Medulla oblongata (tissue), 1 donor: Measurements from ENCODE around the gene TBX1.

Source experiments
- DNase-seq: peaks from one replicate; pipeline ENCODE4 v3.0.0-alpha.2; 2015; ENCODE audit errors: extremely low spot score

Gene TBX1

DNA sequence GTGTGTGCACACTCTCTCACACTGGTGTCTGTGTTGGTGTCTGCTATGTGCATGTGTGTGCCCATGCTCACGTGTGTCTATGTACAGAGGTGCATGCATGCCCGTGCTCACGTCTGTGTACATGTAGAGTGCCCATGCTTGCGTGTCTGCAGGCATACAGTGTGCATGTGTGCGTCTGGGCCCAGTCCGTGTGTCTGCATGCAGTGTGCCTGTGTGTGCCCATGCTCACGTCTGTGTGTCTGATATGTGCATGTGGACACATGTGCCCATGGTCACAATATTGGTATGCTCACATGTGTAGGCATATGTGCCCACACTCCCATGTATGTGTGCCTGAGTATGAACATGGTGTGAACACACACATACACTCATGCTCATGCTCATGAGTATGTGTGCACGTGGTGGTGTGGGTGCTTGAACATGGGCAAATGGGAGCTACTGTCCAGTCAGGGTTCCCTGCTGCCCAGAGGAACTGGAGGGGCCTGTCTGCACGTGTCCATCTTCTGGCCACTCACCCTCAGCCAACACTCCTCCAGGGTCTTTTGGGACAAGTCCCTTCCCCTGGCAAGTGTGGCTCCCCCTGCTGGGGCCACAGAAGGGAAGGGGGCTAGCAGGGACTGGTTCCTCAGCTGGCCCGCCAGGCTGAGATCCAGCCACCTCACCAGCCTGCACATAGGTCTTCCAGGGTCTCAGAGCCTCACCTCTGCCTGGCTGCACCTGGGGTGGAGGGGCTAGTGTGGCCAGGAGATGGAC lies 7.3 kb upstream of the TBX1 start:
- DNase-seq, result no peak

DNA sequence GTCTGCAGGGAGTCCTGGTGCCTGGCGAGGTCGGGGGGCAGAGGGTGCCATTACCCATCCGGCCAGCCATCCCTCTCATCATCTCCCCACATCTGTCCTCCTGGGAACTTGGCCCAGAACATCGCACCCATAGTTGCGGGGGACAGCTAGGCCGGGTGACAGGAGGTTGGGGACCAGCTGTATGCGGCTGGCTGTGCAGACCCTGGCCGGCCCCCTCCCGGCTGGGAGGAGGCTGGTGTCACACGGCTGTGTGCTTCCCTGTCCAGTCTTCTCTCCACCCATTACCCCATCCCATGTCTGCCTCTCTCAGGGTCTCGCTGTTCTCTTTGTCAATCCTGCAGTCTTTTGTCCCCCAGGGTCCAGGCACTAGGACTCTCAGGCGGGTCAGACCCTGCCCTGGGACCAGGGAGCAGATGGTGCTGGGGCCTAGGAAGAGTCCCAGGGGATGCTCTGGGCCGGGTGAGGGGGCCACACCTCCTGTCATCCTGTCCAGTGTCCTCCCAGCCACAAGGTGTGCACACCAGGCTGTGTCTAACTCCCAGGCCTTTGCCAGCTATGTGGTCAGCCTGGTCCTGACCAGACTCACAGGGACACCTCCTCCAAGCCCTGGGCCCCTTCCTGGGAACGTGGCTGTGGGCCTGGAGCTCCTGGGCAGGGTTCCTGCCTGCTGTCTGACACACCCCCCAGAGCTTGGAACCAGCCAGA lies 6.4 kb upstream of the TBX1 start:
- no peak for DNase-seq

DNA sequence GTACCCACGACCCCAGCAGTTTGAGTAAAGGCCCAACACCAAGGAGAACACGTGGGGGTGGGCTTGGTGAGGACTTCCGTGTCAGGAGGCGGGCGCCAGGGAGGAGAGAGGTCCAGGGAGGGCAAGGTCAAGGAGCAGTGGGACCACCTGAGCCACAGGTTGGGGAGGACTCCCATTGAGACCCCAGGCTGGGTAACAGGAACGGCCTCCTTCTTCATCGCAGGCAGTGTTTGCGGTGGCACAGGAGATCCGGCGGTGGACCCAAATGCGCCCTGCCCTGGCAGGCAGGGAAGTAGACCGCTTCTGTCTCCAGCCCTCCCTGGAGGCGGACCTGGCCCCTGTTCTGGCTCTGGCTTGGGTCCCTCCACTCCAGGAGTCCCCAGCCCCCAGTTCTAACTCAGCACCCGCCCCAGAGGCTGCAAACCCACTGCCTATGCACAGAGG lies 5.9 kb upstream of the TBX1 start:
- no peak for DNase-seq

DNA sequence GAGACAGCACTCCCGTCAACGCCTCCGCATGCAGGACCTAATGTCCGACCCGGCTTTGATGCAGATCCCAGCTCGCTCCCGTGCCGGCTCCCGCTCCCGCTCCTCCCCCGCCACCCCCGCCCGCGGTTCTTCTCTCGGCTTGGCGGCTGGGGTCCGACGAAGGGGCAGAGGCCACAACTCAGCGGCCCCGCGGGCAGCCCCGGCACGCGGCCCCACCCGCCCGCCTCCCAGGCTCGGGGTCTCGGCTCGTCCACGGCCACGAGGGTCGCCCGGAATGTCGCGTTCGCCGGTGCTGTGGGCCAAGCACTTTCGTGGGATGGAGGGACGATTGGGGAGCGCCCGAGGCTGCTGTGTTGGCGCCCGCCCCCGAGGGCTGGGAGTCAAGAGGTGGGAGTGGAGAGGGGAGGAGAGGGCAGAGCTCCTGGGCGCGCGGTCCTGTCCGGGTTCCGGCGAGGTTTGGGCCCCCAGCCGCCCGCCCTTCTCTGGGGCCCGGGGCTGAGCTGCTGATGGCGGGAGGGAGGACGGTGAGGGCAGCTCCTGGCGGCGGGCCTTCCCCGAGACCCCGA lies 5.3 kb upstream of the TBX1 start:
- no peak for DNase-seq

DNA sequence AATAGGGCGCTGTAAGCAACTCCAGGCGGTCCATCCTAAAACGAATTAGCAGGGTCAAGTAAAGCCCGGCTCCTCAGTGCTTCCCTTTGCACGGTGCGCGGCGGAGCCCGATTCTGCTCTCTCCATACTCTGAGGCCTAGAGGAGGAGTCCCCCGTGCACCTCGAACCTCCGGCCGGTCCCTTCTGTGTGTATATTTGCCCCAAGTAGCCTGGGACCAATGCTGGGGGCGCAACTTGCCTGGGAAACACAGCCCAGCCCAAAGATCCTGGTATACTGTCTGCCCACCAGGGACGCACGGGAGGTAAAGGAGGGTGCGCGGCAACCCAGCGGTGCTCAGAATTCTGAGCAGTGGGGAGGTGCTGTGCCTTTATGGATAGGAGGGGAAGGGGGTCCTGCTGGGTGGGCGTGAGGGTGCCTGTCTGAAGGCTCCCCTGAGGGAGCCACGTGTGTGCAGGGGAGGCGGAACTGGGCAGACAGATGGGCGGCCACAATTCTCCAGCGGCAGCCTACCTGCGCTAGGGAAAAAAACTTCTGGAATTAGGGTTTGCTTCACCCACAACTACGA lies 4.8 kb upstream of the TBX1 start:
- no peak for DNase-seq

DNA sequence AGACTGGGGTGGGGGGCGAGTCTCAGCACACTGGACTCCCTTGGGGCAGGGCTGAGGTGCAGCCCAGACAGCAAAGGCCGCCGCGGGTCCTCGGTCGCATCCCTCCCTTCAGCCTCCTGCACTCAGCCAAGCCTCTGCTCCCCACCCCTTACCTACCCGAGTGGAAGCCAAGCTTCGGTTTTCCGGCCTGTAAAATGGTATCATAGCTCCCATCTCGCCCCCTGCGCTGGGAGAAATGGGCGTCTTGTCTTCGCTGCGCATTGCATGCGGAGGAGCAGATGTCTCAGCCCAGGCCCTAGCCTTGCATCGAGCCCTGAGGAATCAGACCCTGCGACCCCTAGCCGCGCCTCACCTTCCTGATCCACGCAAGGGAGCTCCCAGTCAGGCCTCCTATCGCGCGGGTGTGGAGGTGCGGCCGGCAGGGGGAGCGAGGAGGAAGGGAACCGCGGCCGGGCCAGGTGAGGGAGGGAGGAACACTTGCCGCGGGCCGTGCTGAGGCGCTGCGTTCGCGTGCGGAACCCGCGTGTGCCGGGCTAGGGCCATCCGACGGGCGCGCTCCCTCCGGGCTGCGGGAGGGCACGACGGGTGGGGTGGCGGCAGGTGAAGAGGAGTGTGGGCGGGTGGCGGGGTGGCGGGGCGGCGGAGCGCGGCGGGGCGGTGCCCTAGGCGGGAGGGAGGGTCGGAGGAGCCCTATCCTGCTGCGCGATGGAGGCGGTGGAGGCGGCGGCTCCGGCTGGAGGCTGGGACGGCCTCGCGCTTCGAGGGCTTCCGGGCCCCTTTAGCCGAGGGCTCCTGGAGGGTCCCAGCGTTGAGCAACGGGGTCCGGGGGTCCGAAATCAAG lies 4.1 kb upstream of the TBX1 start:
- DNase-seq, result no peak

DNA sequence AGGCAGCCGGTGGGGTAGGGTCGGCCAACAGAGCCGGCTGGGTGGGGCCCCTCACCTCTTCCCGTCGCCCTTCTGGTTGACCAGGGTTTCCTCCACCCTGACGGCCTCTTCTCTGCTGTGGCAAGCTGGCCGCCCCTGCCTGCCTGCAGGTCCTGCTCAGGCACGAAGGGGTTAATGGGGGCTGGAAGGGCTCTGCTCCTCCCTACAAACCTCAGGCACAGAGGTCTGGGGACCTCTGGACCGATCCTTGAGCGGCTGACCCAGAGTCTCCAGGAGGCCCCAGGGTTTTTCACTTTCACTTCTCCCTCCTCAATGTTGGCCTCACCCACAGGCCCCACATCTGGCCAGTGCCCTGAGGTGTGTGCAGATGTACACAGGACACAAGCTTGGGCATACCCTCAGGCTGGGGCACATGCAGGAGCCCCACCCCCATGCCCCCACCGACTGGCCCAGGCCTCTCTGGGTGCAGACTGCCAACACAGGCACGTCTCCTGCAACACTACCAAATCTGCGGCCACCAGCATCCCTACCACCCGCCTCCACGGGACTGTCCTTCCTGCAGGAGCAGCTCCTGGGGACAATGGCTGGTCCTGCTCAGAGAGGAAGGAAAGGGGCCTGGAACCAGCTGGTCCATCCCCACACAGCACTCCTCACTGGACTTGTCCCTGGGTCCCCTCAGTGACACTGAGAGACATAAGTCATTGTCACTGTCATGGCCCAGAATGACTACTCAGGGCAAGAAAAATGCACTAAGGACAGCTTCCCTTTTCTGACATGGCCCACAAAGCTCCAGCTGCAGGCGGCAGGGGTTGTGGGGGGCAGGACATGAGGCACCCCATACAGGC lies 3.2 kb upstream of the TBX1 start:
- no peak for DNase-seq

DNA sequence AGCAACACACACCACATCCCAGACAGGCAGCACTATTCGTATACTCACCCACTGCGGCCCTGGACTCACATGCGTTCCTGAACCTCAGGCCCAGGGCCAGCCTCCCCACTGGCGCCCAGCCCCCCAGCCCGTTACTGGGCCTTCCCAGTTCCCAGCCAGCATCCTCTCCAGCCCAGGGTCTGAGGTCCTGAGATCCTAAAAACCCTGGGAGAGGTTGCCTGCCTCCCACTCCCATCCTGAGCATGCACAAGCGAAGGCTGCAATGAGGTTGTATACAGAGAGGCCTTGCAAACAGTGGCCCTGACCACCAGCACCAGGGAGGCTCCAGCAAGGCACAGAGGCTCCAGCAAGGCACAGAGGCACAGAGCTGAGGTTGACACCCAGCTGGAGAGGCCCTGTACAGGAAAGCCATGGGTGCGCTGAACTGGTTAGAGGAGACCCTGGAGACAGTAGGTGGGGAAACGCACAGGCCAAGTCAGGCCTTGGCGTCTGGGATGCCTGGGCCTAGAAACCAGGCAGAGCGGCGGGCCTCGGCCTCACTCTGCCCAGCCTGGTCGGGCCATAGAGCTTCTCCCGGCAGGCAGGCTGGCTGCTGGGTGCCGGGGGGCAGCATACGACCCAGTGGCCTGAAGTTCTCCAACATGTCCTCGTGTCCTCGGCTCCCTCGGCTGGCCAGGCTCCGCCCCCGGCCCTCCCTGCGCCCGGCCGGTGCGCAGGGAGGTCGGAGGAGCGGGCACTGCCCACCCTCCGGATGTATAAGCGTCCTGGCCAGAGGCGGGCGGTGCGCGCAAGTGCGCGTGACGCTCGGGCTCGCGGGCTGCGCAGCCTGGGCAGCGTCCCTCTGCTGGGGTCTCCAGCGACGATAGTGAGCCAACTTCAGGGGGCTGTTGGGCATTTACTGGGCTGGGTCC lies 2.3 kb upstream of the TBX1 start:
- no peak for DNase-seq

DNA sequence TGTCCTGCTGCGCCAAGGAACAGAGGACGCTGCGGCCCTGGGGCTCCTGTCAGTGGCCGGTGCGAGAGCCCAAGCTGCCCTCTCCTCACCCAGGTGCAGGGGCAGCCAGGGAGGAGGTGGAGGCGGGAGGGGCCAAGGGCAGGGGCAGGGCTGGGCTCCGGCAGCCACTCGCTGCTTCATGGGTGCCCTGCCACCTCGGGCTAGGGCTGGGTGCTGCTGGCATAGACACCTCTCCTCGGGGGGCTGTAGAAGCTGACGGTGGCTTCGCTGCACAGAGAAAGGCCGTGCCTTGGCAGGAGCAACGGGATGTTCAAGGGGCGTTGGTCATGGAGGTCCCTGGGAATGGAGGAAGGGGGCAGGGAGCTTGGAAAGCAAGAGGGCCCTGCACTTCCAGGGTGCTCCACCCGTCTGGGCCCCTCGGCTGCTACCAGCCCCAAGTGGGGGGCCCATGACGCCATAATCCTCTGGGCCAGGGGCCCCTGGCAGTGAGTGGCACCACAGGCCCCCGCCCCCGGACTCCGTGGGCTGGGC lies 1.6 kb upstream of the TBX1 start:
- DNase-seq, result no peak

DNA sequence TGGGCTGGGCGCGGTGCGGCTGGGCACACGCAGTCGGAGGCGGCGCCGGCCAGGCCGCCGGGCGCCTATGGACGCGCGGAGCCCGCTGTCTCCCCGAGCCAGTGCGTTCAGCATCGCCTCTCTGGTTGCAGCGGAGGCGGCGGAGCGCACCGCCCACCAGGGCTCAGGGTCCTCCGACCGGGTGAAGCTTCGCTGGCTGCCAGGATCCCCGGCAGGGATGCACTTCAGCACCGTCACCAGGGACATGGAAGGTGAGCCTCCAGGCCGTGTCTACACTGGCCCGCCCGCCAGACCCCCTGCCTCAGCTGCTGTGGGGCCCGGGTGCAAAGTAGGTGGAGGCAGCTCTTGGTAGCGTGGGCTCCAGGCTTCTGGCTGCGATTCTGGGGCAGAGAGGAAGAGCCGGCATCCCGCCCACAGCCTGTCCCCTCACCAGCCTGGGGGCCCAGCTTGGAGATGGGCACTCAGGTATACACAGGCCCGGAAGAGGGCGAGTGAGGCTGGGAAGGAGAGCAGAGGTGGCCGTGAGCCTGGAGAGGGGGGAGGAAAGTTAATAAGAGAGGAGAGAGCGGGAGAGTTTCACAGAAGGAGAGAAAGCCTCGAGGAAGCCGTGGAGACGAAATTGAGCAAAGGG lies 1.0 kb upstream of the TBX1 start:
- no peak for DNase-seq

DNA sequence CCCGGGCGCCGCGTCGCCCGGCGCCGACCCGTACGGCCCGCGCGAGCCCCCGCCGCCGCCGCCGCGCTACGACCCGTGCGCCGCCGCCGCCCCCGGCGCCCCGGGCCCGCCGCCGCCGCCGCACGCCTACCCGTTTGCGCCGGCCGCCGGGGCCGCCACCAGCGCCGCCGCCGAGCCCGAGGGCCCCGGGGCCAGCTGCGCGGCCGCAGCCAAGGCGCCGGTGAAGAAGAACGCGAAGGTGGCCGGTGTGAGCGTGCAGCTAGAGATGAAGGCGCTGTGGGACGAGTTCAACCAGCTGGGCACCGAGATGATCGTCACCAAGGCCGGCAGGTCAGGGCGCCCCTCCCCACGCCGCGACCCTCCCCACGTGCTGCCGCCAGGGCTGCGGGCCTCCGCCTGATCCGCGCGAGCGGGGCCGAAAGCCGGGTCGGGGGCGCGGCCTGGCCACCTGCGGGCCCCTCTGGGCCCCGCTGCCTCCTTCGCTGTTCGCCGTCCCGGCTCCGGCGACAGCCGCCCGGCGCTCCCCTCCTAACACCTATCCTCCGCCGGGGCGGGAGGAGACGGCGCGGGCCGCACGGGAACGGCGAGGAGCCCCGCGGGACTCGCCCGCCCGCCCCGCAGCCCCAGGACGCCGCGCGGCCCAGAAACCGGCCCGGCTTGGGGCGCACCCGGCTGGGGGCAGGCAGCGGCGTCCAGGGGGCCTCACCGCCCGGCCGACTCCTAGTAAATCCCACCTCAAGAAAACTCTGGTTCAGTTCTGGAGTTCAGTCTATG lies 560 bp downstream of the TBX1 start:
- no peak for DNase-seq

DNA sequence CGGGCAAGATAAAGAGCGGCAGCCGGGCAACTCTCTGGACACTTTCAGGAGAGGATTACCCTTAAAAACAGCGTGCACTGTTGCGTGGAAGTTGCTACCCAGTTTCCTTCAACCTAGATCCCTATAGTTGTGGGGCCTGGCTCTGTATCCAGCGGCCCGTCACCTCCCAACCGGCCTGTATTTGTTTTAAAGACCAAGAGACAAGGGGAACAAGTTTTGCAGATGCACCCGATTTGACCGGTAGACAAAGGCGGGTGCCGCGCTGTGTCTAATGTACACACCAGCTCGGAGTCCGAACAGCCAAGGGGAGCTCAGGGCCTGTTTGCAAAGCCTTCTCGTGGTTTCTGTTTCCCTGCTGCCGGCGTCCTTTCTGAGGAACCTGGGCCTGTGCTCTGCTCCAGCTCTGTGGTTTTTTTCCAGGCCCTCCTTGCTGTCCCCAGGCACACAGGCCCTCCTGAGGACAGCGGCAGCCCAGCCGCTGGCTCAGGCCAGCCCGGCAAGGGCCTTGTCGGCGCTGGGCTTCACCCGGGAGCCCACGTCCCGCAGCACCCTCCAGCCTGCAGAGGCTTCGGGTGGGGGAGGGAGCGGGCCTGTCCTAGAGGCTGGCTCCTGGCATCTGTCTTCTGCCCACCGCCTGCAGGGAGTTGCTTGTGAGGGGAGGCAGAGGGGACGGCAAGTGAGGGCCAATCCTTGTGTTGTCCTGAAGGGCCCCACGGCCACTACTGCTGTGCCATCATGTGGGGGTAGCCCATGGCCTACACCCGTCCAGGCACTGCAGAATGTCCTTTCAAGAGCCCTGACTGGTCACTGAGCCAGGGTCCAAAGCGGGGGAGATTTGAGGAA lies 1.4 kb downstream of the TBX1 start:
- no peak for DNase-seq

DNA sequence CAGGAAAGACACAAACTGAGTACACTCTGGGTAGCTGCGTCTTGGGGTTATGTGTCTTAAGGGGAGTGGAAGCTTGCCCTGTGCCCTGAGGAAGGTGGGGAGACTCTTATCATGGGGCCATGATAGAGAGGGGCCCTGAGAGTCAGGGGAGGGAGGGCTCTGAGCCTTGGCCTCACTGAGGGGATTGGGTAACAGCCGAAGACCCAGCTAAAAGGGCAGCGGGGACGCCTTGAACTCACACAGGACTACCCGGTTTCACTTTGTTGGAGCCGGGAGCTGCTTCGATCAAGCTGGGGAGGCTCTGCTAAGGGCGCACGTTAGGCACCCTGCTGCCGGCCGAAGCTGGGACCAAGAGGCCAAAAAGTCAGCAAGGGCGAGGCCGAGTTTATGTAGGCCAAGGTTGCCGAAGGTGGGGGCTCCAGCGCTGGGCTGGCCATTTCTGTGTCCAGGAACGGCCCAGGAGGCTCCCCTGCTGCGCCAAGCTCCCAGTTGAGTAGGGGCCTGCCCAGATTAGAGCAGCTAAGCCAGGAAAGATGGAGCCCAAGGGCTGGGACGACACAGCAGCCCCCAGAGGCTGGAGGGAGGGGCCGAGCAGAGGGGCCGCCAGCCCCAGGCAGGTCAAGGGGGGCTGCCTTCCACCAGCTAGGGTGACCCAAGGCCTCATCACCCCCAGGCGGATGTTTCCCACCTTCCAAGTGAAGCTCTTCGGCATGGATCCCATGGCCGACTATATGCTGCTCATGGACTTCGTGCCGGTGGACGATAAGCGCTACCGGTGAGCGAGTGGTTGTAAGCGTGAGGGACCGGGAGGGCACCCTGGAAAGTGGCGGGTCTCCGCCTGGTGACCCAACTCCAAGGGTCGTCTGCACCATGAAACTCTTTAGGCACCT lies 2.2 kb downstream of the TBX1 start:
- DNase-seq, result no peak

DNA sequence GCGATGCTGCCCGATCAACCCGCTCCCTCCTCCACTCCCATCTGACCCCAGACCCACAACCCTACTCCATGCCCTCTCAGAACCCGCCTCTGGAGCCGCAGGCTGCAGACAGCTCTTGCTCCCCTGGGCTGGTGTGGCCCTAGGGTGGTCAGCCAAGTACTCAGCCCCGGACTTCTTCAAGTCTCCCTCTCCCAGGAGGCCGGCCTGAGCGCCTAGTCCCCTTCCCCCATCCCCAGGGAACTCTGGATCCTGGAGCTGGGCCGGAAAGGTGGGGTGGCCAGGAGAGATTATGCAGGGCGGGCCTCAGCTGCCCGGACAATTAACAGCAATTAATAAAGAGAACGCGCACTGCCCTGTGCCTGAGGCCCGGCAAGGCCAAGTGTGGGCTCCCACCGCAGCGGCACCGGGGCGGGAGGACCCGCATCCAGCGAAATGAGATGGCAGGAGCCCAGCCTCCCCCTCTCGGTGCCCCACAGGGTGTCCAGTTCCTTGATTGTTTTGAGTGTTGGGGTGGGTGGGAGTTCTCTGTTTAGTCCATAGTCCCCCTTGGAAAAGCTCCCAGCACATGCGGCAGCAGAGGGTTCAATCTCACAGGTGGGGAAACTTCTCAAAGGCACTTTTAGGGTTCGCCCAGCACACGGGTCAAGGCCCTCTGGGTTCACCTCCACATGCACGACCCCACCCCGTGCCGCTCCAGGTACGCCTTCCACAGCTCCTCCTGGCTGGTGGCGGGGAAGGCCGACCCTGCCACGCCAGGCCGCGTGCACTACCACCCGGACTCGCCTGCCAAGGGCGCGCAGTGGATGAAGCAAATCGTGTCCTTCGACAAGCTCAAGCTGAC lies 3.1 kb downstream of the TBX1 start:
- DNase-seq, result no peak

DNA sequence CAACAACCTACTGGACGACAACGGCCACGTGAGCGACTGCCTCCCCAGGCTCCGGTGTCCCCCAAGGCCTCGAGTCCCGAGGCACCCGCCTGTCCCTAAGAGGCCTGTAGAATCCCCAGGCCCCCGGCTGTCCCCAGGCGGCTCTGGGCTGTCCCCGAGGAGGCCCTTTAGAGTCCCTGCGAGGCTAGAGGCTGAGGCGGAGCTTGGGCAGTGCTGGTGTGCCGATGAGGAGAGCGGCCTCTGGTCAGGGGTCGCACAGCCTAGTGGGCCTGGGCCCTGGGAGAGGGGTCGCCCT lies 3.7 kb downstream of the TBX1 start:
- DNase-seq, result no peak
